Smooth muscle cell (in vitro differentiated cells): Measurements from ENCODE around the gene LTB4R2. TPM values are rescaled to one million over a fixed set of nuclear protein-coding genes. Genes with fewer than 3 reads are reported as not detected.

Experiments
- DNase-seq: peaks from one replicate; lab custom pipeline; 2025; ENCODE audit not compliant: unreplicated experiment; lab: John Stamatoyannopoulos, UW
- H2AFZ ChIP-seq: fragments of 200-600 bp; sonication (generic); 2 replicates; pipeline ENCODE4 v1.6.0; 2016; ENCODE audit warnings: antibody characterized with exemption, low read depth, mild to moderate bottlenecking
- H3F3A ChIP-seq: fragments of 200-600 bp; sonication (generic); 2 replicates; pipeline ENCODE4 v1.6.0; 2017; ENCODE audit warnings: antibody characterized with exemption, low read depth
- H3K27ac ChIP-seq: fragments of 200-600 bp; sonication (generic); 2 replicates; pipeline ENCODE4 v1.5.1; 2016; ENCODE audit warnings: low read depth, mild to moderate bottlenecking
- H3K27me3 ChIP-seq: fragments of 200-600 bp; sonication (generic); 2 replicates; pipeline ENCODE4 v1.6.1; 2016; ENCODE audit warnings: low read depth, mild to moderate bottlenecking
- H3K36me3 ChIP-seq: fragments of 200-600 bp; sonication (generic); 2 replicates; pipeline ENCODE4 v1.5.1; 2016; ENCODE audit warnings: low read depth
- H3K4me1 ChIP-seq: fragments of 200-600 bp; sonication (generic); 2 replicates; pipeline ENCODE4 v1.5.1; 2016; ENCODE audit warnings: low read depth
- H3K4me2 ChIP-seq: fragments of 200-600 bp; sonication (generic); 2 replicates; pipeline ENCODE4 v1.6.0; 2016; ENCODE audit warnings: mild to moderate bottlenecking
- H3K4me3 ChIP-seq: fragments of 200-600 bp; sonication (generic); 2 replicates; pipeline ENCODE4 v1.5.1; 2016; ENCODE audit warnings: mild to moderate bottlenecking
- H3K79me2 ChIP-seq: fragments of 200-600 bp; sonication (generic); 2 replicates; pipeline ENCODE4 v1.6.0; 2016; ENCODE audit warnings: low read depth, mild to moderate bottlenecking
- H3K9ac ChIP-seq: fragments of 200-600 bp; sonication (generic); 2 replicates; pipeline ENCODE4 v1.6.0; 2016; ENCODE audit warnings: low read depth
- H3K9me3 ChIP-seq: fragments of 200-600 bp; sonication (generic); replicated peaks from 2 replicates; pipeline ENCODE4 v1.5.1; 2016; ENCODE audit warnings: low read depth
- H4K20me1 ChIP-seq: fragments of 200-600 bp; sonication (generic); 2 replicates; pipeline ENCODE4 v1.6.0; 2016; ENCODE audit warnings: low read depth
- WGBS: methylation state at CpG from one replicate; pipeline ENCODE4 v1.1.7; 2016; ENCODE audit warnings: low lambda C conversion rate; 5-methylcytosine and 5-hydroxymethylcytosine counted together
- polyA plus RNA-seq: library from polyadenylated mRNA; unstranded; fragments of >200 nt; fragmentation: Nextera tagmentation; extraction: Ambion mirVana; gene quantifications from 2 replicates; pipeline ENCODE4 v1.2.1, GENCODE V29; 2016
- total RNA-seq: library from RNA; depleted of rRNA; stranded (reverse); fragments of >200 nt; gene quantifications from 2 replicates; pipeline ENCODE4 v1.2.3, GENCODE V29; 2014
- TF ChIP-seq, protein P1 (sequence below): fragments of 200-600 bp; sonication (generic); IDR thresholded peaks from 2 replicates; pipeline ENCODE4 v1.5.1; 2017; ENCODE audit warnings: borderline replicate concordance, mild to moderate bottlenecking, antibody characterized with exemption; ENCODE audit not compliant: insufficient read depth, poor library complexity, severe bottlenecking

Gene LTB4R2
- total and polyA plus RNA-seq, 2 experiments from 2014 or later, result 0.70 to 2.8 TPM

DNA sequence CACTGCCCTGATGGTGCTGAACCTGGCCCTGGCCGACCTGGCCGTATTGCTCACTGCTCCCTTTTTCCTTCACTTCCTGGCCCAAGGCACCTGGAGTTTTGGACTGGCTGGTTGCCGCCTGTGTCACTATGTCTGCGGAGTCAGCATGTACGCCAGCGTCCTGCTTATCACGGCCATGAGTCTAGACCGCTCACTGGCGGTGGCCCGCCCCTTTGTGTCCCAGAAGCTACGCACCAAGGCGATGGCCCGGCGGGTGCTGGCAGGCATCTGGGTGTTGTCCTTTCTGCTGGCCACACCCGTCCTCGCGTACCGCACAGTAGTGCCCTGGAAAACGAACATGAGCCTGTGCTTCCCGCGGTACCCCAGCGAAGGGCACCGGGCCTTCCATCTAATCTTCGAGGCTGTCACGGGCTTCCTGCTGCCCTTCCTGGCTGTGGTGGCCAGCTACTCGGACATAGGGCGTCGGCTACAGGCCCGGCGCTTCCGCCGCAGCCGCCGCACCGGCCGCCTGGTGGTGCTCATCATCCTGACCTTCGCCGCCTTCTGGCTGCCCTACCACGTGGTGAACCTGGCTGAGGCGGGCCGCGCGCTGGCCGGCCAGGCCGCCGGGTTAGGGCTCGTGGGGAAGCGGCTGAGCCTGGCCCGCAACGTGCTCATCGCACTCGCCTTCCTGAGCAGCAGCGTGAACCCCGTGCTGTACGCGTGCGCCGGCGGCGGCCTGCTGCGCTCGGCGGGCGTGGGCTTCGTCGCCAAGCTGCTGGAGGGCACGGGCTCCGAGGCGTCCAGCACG, 6.1 kb downstream of the LTB4R2 start:
- H2AFZ ChIP-seq, result no peak overlapping the region
- H3K4me1 ChIP-seq, result no peaks in the 10 kb centered on the region
- TF ChIP-seq, protein P1, sequence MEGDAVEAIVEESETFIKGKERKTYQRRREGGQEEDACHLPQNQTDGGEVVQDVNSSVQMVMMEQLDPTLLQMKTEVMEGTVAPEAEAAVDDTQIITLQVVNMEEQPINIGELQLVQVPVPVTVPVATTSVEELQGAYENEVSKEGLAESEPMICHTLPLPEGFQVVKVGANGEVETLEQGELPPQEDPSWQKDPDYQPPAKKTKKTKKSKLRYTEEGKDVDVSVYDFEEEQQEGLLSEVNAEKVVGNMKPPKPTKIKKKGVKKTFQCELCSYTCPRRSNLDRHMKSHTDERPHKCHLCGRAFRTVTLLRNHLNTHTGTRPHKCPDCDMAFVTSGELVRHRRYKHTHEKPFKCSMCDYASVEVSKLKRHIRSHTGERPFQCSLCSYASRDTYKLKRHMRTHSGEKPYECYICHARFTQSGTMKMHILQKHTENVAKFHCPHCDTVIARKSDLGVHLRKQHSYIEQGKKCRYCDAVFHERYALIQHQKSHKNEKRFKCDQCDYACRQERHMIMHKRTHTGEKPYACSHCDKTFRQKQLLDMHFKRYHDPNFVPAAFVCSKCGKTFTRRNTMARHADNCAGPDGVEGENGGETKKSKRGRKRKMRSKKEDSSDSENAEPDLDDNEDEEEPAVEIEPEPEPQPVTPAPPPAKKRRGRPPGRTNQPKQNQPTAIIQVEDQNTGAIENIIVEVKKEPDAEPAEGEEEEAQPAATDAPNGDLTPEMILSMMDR, result no peak
- no peaks in the 10 kb centered on the region for H3K36me3 ChIP-seq
- no peak overlapping the region for H3K9ac ChIP-seq
- H3K4me3 ChIP-seq, result no peak overlapping the region
- WGBS, result 88% methylated on average over 69 of the region's 70 CpGs
- H3K9me3 ChIP-seq, result no peaks in the 10 kb centered on the region
- no peak for DNase-seq
- H3K27me3 ChIP-seq, result no peaks in the 10 kb centered on the region
- H3K79me2 ChIP-seq, result no peaks in the 10 kb centered on the region
- H3K4me2 ChIP-seq, result no peak overlapping the region
- no peaks in the 10 kb centered on the region for H3F3A ChIP-seq
- no peak overlapping the region for H3K27ac ChIP-seq
- H4K20me1 ChIP-seq, result no peaks in the 10 kb centered on the region

DNA sequence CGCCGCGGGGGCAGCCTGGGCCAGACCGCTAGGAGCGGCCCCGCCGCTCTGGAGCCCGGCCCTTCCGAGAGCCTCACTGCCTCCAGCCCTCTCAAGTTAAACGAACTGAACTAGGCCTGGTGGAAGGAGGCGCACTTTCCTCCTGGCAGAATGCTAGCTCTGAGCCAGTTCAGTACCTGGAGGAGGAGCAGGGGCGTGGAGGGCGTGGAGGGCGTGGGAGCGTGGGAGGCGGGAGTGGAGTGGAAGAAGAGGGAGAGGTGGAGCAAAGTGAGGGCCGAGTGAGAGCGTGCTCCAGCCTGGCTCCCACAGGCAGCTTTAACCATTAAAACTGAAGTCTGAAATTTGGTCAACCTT, 6.6 kb downstream of the LTB4R2 start:
- WGBS, result 92% methylated on average over 18 of the region's 18 CpGs
- no peak for DNase-seq
- no peaks in the 10 kb centered on the region for H3K36me3 ChIP-seq
- H3F3A ChIP-seq, result no peaks in the 10 kb centered on the region
- H3K9me3 ChIP-seq, result no peaks in the 10 kb centered on the region
- H4K20me1 ChIP-seq, result no peaks in the 10 kb centered on the region
- H3K27ac ChIP-seq, result no peak overlapping the region
- TF ChIP-seq, protein P1, result no peak
- no peaks in the 10 kb centered on the region for H3K79me2 ChIP-seq
- no peak overlapping the region for H3K4me2 ChIP-seq
- H3K4me1 ChIP-seq, result no peaks in the 10 kb centered on the region
- H3K9ac ChIP-seq, result no peak overlapping the region
- no peaks in the 10 kb centered on the region for H3K27me3 ChIP-seq
- H3K4me3 ChIP-seq, result no peak overlapping the region
- no peak overlapping the region for H2AFZ ChIP-seq

DNA sequence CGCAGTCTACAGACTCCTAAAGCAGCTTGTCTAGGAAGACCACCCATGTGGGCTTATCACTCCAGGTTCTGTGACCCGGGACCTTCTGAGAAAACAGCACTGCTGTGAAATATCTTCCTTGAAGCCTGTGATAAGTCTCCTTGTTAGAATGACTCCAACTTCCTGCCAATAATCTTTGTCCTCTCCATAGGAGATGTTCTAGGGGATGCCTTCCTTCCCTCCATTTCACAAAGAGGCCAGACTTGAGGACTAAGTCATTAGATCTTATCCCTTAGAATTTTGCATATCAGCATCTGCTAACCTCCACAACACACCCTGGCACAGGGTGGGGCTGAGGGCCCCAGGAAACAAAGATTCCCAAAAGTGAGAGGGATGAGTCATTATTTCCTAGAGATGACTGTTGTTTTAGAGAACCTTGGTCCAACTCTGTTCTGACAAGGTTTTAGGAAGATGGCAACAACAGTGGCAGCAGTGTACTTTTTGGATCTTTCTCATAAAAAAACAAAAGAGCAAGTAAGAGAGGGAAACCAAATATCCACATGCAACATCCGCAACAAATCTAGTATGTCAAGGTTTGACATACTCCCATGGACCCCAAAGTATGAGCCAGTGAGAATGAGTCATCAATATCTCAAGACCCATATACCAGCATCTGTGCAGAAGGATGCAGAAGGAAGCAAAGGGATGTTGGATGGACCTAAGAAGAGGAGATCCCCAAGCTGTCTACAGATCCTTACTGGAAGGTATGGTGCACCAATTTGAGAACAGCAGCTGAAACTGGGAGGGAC, 7.4 kb downstream of the LTB4R2 start:
- Histone ChIP-seq H3K36me3 (no peaks in the 10 kb centered on the region), H3K79me2 (no peaks in the 10 kb centered on the region), H2AFZ (no peak overlapping the region), H4K20me1 (no peaks in the 10 kb centered on the region), H3K9ac (no peak overlapping the region), H3K27ac (no peak overlapping the region), H3K9me3 (no peaks in the 10 kb centered on the region), H3K4me1 (no peaks in the 10 kb centered on the region), H3K4me3 (no peak overlapping the region), H3F3A (no peaks in the 10 kb centered on the region), H3K27me3 (no peaks in the 10 kb centered on the region), H3K4me2 (no peak overlapping the region)
- no peak for DNase-seq
- WGBS, result 67% methylated on average over 3 of the region's 3 CpGs
- TF ChIP-seq, protein P1, result no peak
